HG03103 (cell line): ENCODE results near the gene DNMT3A.

Source experiments
- ATAC-seq: cut with Tn5 transposase; IDR thresholded peaks from one replicate; pipeline ENCODE4 v1.9.1; 2021; ENCODE audit warnings: low read depth; ENCODE audit not compliant: unreplicated experiment

Gene DNMT3A

DNA sequence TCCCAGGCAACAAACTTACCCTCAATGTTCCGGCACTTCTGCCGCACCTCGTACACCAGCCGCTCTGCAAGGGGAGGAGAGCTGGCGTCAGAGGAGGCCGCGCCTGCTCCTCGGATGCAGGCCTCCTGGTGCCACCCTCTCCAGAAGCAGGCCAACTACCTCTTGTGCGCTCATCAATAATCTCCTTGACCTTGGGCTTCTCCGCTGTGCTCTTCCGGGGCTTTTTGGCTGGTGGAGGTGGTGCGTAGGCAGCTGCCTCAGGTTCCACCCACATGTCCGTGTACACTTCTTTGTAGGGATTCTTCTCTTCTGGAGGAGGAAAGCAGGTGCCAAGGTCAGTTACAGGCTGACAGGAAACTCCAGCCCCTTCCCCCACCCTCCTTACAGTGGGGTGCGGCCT is 95.7 kb downstream of the DNMT3A start:
- ATAC-seq = no peak

DNA sequence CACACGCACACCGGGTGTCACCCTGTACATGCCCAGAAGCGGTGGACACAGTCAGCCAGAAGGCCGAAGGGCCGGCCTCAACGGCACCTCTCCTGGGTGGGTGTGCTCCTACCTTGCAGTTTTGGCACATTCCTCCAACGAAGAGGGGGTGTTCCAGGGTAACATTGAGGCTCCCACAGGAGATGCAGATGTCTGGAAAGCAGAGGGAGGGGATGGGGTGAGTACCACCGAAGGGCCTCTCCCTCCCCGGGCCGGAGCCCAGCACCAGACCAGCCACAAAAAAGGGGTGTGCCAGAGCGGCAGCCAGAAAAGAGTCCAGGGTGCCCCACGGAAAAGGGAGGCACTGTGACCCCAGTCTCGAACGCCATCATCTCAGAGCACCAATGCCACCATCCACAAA is 96.6 kb downstream of the DNMT3A start:
- ATAC-seq = no peak

DNA sequence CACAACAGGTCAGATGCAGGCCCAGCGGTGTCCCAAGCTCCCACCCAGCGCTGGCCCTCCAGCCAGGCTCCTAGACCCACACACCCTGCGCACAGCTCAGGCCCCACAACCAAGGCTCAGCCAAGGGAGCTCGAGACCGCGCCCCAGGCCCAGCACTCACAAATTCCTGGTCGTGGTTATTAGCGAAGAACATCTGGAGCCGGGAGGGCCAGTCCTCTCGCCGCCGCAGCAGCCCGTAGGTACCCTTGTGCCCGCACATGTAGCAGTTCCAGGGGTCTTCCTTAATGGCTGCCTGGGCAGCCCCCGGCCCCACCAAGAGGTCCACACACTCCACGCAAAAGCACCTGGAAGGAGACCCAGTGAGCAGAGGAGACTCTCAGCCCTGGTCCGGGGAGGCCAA is 97.7 kb downstream of the DNMT3A start:
- ATAC-seq = no peak

DNA sequence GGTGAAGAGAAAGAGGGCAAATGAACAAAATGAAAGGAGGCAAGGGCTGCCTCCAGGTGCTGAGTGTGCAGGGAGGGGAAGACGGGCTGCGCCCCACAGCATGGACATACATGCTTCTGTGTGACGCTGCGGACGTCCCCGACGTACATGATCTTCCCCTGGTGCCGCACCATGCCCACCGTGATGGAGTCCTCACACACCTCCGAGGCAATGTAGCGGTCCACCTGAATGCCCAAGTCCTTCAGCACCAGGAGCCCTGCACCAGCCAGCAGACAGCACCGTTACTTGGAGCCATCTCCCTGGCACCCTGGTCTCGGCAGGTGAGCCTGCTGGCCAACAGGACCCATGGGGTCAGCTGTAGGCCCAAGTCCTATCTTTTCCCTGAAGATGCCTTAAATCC is 100.3 kb downstream of the DNMT3A start:
- no peak for ATAC-seq

DNA sequence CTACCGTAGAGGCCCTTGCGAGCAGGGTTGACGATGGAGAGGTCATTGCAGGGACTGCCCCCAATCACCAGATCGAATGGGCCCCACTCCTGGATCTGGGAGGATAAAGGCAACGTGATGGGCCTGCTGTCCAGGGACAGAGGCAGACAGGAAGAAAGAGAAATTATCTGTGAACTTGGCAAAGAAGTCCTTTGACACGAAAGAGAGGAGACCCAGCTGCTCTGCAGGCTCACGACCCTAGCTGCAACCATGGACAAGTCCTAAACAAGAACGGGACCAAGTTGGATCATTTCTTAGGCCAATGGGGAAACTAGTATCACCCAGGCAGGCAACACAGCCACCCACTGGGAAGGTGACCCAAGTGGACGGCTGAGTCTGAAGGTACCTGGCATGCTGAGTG is 101.1 kb downstream of the DNMT3A start:
- no peak for ATAC-seq

DNA sequence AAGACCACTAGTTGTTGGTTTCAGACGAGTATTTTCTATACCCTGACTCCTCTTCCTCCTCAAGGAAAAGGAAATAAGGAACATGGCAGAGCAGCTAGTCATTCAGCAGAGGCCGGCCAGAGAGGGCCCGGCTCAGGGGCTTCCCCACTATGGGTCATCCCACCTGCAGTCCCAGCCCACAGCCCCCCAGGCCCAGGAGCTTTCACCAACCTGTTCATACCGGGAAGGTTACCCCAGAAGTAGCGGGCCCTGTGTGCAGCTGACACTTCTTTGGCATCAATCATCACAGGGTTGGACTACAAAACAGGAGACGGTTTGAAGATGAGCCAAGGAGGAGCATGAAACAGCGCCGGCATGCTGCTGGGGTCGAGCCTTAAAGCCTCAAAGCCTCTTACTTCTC is 102.8 kb downstream of the DNMT3A start:
- no peak for ATAC-seq

DNA sequence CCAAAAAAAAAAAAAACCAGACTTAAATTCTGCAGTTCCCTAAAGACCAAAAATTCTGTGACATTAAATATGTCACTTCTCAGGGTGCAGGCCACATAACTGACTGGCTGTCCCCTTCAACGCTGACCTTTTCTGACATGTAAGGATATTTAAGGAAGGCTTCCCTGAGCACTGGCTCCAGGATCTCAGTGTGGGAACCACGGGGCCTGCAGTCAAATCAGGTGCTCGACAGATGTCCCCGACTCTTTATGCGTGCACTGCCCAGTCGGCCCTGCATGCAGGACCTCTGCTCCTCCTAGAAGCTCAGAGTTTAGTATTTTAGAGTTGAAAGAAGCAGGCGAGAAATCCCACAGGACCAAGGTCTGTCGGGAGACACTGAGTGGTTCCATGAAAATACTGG is 104.0 kb downstream of the DNMT3A start:
- no peak for ATAC-seq

DNA sequence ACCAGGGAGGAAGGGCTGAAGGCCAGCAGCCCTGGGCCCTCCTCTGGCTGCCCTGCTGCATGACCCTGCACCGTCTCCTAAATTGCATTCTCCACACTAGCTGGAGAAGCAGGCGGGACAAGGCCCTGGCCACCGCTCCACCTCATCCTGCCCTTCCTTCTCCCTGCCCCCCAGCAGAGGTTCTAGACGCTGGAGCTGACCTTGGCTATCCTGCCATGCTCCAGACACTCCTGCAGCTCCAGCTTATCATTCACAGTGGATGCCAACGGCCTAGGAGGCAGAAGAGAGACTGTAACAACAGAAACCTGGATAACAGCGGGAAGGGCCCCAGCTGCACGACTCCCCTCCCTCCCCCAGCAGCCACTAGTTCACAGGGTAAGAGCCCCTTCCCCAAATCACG is 105.0 kb downstream of the DNMT3A start:
- ATAC-seq = no peak

DNA sequence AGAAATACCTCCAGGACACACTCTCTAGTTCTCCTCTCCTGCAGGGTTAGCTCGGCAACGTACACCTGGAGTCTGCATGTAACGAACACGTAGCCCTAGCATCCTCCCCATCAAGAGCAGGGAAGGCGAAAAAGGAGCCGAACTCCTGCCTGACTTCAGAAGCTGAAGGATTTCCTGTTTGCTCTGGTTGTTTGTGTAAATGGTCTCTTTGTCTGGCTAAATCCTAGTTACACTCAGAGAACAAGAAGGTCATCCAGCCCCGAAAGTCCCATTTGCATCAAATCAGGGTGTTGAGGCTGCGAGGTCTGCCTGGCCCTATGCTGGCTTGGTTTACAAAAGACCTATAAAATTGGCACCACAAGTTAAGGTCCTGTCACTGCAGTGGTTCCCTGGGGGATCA is 107.0 kb downstream of the DNMT3A start:
- no peak for ATAC-seq

DNA sequence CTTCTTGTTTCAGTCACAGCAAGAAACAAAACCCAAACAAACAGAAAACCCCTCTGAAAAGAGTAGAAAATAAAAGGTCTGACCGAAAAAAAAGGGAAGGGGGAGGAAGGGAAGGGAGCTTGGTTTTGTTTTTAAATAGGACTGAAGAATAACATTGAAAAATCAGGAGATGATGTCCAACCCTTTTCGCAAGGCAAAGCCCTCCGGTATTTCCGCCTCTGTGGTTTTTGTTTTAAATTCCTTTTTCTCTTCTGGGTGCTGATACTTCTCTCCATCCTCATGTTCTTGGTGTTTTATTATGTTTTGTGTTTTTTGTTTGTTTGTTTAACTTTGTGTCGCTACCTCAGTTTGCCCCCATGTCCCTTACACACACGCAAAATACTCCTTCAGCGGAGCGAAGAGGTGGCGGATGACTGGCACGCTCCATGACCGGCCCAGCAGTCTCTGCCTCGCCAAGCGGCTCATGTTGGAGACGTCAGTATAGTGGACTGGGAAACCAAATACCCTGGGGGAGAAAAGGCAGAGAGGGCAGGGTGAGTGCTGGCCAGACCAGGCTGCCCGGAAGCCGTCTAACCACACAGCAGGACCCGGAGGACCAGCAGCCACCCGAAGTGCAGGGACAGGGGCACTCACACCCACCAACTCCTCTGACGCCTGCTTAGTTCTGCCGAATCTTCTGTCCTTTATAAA is 107.7 kb downstream of the DNMT3A start:
- no peak for ATAC-seq

DNA sequence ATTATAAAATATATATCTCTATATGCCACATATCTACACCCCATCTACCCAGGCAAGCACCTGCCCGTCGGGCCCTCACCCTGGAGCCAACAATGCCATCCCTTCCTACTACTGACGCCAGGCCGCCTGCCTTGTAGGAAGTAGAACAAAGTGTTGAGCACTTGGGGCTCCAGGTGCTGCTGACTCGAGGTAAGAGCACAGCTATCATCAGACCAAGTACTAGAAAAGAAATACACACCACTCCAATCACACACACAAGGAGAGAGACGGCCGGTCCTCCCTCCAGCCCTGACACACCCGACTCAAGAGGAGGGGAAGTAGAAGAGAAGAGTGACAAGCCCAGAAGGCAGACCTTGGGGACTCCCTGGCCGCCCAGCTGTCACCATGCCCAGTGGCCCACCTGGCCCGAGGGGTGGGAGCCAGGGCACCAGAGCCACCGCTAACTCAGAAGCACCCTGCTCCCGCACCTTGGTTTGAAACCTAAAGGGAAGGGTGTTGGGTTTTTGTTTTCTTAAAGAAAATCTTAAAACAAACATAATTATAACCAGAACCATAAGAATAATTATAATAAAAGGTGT is 109.4 kb downstream of the DNMT3A start:
- ATAC-seq = no peak

DNA sequence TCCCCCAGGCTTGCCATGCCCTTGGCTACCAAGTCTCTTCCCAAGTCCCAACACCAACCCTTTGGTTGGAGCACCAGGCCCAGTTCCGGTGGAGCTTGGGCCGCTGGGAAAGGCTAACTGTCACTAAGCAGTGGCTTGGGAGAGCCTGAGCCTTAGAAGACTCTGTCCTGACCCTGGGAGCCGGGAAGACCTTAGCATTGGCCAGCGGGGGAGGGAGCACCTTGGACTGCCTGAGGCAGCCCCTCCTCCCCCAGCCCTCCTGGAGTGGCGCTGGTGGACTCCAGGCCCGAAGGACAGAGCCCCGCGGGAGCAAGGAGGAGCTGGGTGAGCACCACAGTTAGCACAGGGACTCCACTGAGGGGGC is 110.8 kb downstream of the DNMT3A start:
- no peak for ATAC-seq

DNA sequence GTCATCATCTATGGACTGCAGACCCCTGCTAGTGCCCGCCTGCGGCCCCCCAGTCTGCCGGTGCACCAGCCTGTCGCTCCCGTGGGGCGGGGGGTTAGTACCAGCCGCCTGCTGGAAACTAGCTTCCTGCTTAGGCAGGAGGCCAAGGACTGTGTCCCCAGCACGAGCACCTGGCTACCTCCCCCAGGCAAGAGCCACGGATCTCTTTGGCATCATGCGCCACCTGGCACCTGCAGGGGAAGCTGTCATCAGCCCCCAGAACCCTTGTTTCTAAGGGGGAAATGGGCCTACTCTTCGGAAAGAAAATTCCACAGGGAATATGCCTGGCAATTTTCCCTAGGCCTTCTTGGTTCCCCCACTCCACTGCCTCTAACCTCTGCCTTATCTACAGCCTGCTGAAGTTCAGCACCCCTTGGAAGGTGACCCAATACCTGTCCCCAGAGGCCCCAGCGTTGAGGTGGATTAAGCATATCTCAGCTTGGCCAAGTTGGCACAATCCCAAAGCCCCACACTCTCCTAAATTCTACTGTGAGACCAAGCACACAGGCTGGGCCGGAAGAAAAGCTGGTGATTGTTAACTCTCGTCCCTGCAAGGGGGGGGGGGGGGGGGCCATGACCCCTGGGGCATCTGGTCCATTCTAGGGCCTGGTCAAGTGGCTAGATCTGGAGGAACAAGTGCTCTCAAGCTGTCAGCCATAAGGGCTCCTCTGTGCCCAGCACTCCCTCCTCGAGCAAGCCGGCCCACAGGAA is 111.4 kb downstream of the DNMT3A start:
- ATAC-seq = no peak

DNA sequence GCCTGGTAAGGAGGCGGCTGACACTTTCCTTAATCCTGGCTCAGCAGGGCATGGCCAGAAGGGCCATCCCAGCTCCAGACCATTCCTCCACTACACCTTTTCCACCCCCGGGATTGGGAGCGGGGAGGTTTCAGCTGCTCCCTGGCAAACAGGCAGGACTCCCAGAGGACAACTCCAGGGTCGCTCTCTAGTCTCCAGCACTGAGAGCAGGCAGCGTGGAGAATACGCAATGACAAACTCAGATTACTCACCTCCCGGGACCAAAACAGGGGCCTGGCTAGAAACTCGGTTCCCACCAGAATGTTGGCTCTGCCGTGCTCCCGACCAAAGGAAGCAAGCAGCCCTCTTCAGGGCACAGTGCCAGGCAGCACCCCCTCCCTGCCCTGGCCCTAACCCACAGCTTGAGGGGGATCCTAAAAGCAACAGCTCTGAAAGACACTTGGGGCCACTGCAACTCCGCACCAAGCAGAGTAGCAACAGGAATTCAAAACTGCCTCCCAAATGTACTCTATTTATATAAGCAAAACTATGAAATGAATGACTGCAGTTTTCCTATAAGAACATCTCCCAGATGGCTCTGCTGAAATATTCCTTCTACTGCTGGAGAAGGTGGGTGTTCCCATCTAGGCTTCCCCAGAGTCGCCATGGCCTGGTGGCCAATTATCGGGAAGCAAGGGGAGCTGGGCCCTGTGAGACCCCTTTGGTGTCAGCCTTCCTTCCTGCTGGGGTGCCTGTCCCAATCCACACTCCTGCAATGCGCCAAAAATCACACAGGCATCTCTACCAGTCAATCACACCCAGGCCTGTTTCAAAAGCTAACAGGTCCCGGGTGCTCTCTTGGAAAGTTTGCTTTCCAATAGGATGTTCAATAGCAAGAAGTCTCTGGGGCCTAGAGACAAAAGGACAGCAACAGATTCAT is 112.2 kb downstream of the DNMT3A start:
- no peak for ATAC-seq

DNA sequence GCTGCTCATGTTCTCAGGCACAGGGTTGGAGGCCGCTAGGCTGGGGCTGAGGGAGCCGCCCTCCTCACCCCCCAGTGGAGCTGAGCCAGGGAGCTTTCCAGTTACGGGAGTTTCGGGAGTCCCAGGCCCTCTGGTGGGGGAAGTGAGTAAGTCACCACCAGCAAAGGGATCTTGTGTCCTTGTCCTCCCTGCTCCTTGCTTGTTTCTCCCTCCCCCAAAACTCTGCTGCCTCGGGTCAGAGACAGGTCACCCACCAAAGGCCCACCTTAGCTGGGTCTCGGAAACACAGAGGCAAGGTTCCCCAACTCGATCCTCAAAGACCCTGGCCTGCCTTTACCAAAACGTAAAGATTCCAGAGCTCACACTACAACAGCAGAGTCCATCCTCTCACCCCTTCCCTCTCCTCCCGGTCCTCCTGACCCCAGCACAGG is 112.9 kb downstream of the DNMT3A start:
- ATAC-seq = no peak

DNA sequence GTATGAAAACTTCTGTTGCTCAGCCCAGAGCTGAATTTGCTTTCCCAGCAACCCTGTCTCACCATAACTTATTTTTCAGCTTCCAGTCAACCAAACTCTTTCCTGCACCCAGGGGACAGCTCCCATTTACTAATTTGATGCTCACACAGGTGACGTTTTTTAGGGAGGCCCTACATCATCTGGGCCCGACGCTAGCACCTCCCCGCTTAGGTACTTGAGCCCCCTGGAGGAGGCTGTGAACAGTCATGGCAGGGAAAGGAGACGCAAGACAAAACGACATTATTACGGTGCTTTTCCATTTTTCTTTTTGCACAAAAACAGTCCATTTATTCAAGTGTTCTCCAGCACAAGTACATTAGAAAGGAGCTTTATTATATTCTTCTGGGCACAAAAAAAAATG is 114.1 kb downstream of the DNMT3A start:
- no peak for ATAC-seq

DNA sequence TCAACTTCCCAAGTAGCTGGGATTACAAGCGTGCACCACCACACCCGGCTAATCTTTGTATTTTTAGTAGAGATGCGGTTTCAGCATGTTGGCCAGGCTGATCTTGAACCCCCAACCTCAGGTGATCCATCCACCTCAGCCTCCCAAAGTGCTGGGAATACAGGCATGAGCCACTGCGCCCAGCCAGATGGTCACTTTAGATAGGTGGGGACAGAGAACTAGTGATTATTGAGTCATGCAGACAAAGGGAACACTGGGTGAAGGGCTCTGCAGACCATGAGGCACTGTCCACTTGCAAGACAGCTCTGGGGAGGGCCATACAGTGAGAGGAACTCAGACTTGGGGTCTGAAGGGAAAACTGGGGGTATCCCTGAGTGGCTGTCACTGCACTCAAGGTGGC is 114.9 kb downstream of the DNMT3A start:
- ATAC-seq = no peak

DNA sequence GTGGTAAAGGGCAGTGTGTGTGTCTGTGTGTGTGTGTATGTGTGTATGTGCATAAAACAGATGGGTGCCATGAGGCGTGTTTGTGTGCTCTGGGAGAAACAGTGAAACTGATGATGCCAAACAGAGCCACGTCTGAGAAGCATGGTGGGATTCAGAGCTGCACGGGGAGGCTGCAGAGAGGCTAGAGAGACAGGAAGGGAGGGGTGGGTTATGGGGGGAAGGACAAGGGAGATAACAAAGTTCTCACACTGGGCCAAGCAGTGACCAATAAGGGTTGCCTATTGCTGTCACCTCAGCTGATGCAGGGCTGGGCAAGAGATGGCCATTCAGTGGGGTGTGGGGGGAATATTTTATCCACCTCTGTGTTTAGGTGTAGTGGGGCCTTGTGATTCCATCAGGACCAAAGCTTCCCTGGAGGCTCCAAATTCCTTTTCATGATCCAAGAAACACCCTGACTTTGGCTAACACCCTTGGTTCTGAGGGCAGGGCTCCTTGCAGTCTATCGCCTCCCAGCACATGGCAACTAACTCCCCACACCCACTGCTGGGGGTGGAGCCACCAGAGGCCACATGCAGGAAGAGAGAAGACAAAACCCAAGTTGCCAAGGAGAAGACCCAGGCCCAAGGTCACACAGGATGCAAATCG is 119.1 kb downstream of the DNMT3A start:
- ATAC-seq = no peak

DNA sequence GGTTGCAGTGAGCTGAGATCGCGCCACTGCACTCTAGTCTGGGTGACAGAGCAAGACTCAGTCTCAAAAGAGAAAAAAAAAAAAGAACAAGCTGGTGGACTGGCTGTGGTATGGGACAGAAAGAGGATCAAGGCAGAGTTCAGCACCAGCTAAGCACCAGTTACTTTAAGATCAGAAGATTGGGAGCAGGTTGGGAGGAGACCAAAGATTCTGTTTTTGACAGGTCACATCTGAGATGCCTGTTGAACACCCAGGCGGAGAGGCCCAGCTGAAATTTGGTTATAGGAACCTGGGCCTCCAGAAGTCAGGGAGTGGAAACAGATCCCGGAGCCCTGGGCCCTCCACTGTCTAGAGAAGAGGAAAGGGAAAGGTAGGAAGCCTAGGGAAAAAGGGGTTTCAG is 120.1 kb downstream of the DNMT3A start:
- ATAC-seq = no peak

DNA sequence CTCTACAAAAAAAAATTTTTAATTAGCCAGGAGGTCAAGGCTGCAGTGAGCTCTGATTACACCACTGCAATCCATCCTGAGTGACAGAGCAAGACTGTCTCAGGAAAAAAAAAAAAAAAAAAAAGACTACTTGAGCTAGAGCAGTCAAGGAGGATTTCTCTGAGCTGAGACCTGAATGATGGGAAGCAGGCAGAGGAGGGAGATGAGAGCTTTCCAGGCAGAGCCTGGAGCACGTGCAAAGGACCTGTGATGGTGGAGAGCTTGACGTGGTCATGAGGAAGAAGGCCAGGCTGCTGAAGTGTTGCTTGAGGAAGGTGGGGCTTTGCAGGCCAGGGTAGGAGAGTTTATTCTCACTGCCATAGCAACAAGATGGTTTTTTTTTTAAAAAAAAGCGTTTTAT is 121.4 kb downstream of the DNMT3A start:
- no peak for ATAC-seq

DNA sequence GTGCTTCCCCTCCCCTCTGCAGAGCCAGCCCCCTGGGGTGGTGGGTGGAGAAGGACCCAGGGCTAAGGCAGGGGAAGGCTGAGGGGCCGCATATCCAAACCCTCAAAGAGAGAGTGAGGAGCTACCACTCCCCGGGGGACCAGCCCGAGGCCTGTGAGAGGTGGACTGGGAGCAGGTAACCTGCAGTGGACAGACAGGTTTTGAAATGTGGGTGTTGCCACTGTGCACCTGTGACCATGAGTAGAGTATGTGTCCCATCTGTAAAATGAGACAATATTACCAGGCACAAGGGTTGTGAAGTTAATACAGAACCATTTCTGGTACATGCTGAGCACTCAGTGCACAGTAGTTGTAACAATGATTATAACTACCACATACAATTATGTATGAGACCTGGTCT is 122.1 kb downstream of the DNMT3A start:
- no peak for ATAC-seq
